K562 (cell line): Measurements from ENCODE around the gene BRAF. TPM values are rescaled to one million over a fixed set of nuclear protein-coding genes. Genes with fewer than 3 reads are reported as not detected.

ENCODE experiments used
- NR2C1 ChIP-seq, 2 experiments: fragments of 450-650 bp; IDR thresholded peaks; 2 replicates each; pipeline ENCODE4 v1.6.1; 2017; ENCODE audit warnings: mild to moderate bottlenecking in 2 of 2, antibody characterized with exemption in 1 of 2, inconsistent platforms in 1 of 2, missing compliant biosample characterization in 1 of 2, missing genetic modification characterization in 1 of 2
- PHF8 ChIP-seq: fragments of 200-600 bp; sonication (generic); IDR thresholded peaks from 2 replicates; pipeline ENCODE4 v1.6.1; 2012; ENCODE audit warnings: mixed run types, mild to moderate bottlenecking, inconsistent platforms, low read length, moderate library complexity, borderline replicate concordance
- PTRF ChIP-seq: fragments of 450-650 bp; IDR thresholded peaks from 2 replicates; pipeline ENCODE4 v1.6.1; 2016; ENCODE audit warnings: mild to moderate bottlenecking, missing genetic modification characterization, missing compliant biosample characterization
- SMAD3 ChIP-seq: fragments of 450-650 bp; formaldehyde crosslinking; conservative IDR thresholded peaks from 2 replicates; pipeline ENCODE4 v1.4.0; 2020; ENCODE audit warnings: mild to moderate bottlenecking
- SMC3 ChIP-seq: conservative IDR thresholded peaks from 2 replicates; pipeline ENCODE4 v1.6.1; 2011; ENCODE audit warnings: low read depth, low read length, improper control_type of control experiment; ENCODE audit not compliant: insufficient read depth
- TFAM ChIP-seq: fragments of 250-450 bp; sonication (Bioruptor Pico); conservative IDR thresholded peaks from 2 replicates; pipeline ENCODE4 v1.5.0; 2021; ENCODE audit warnings: mild to moderate bottlenecking, moderate library complexity
- ZNF253 ChIP-seq: fragments of 250-450 bp; sonication (Bioruptor Pico); conservative IDR thresholded peaks from 2 replicates; pipeline ENCODE4 v1.6.1; 2021; ENCODE audit warnings: mild to moderate bottlenecking
- ZNF583 ChIP-seq: fragments of 250-450 bp; sonication (Bioruptor Pico); IDR thresholded peaks from 2 replicates; pipeline ENCODE4 v1.4.0; 2020
- ZNF766 ChIP-seq: fragments of 200-800 bp; sonication (Bioruptor generic); conservative IDR thresholded peaks from 2 replicates; pipeline ENCODE4 v1.6.1; 2016; ENCODE audit warnings: missing genetic modification characterization, missing compliant biosample characterization
- polyA plus RNA-seq, 8 experiments: library from polyadenylated mRNA; depleted of rRNA in 4 of 8; stranded (reverse) in 5 of 8; unstranded in 3 of 8; fragments of >200 nt; fragmentation: Nextera tagmentation in 2 of 8; fragmentation: Illumina TruSeq in 1 of 8; extraction: Ambion mirVana in 2 of 8; extraction: Trizol in 1 of 8; gene quantifications; 2 replicates each; pipeline versions ENCODE4 v1.2.1 to v1.2.3, GENCODE V29; 2011 to 2014; ENCODE audit warnings: inconsistent platforms in 1 of 8, missing spikeins in 1 of 8
- total RNA-seq, 7 experiments: library from RNA; depleted of rRNA in 6 of 7; stranded (reverse); fragments of >200 nt in 6 of 7; fragmentation: Illumina TruSeq in 2 of 7; extraction: Trizol in 2 of 7; gene quantifications; 2 replicates each; pipeline versions ENCODE4 v1.2.1 to v1.2.3, GENCODE V29; 2011 to 2021; ENCODE audit warnings: low replicate concordance in 1 of 7
- TF ChIP-seq, protein P1 (sequence below): fragments of 200-800 bp; sonication (Bioruptor generic); IDR thresholded peaks from 2 replicates; pipeline ENCODE4 v1.6.1; 2016; ENCODE audit warnings: missing genetic modification characterization, missing compliant biosample characterization
- TF ChIP-seq, protein P2 (sequence below): fragments of 200-800 bp; sonication (Bioruptor generic); IDR thresholded peaks from 2 replicates; pipeline ENCODE4 v1.6.1; 2017; ENCODE audit warnings: missing genetic modification characterization, missing compliant biosample characterization
- TF ChIP-seq, protein P3 (sequence below): fragments of 250-450 bp; sonication (Bioruptor Pico); IDR thresholded peaks from 2 replicates; pipeline ENCODE4 v1.5.0; 2021; ENCODE audit warnings: mild to moderate bottlenecking, moderate library complexity
- TF ChIP-seq, protein P4 (sequence below): fragments of 250-450 bp; sonication (Bioruptor Pico); IDR thresholded peaks from 2 replicates; pipeline ENCODE4 v1.8.0; 2021; ENCODE audit warnings: borderline replicate concordance, mild to moderate bottlenecking, moderate library complexity; ENCODE audit not compliant: poor library complexity, severe bottlenecking

BRAF gene
- total and polyA plus RNA-seq, 9 of the 15 experiments (the other 6 are each of a cell fraction or from before 2014, with no cell fraction given) = 3.6 to 38.3 (median 21.9) TPM

DNA sequence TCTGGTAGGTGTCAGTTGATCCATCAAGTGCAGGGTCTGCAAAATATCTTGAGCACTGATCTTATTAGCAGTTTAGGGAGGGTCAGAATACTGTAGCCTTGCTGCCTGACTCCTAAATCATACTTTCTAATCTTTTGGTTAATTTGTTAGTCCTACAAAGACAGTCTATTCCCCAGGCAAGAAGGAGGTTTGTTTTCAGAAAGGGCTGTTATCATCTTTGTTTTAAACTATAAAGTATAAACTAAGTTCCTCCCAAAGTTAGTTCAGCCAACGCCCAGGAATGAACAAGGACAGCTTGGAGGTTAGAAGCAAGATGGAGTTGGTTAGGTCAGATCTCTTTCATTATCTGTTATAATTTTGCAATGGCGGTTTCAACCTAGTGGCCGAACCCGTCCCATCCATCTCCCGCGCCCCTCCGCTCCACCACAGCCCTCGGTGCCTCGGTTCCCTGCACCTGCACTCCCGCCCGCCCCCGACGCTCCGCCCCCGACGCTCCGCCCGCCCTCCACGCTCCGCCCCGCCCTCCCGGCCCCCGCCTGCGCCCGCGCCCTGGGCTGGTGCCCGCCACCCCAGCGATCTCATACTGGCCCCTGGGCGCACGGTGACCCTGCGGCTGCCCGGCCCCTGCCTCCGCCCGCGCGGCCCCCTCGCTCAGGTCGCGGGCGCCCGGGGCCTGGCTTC, 252.2 kb downstream of the BRAF start, which contains the start of gene ADCK2 (continued):
- TF ChIP-seq, protein P1, sequence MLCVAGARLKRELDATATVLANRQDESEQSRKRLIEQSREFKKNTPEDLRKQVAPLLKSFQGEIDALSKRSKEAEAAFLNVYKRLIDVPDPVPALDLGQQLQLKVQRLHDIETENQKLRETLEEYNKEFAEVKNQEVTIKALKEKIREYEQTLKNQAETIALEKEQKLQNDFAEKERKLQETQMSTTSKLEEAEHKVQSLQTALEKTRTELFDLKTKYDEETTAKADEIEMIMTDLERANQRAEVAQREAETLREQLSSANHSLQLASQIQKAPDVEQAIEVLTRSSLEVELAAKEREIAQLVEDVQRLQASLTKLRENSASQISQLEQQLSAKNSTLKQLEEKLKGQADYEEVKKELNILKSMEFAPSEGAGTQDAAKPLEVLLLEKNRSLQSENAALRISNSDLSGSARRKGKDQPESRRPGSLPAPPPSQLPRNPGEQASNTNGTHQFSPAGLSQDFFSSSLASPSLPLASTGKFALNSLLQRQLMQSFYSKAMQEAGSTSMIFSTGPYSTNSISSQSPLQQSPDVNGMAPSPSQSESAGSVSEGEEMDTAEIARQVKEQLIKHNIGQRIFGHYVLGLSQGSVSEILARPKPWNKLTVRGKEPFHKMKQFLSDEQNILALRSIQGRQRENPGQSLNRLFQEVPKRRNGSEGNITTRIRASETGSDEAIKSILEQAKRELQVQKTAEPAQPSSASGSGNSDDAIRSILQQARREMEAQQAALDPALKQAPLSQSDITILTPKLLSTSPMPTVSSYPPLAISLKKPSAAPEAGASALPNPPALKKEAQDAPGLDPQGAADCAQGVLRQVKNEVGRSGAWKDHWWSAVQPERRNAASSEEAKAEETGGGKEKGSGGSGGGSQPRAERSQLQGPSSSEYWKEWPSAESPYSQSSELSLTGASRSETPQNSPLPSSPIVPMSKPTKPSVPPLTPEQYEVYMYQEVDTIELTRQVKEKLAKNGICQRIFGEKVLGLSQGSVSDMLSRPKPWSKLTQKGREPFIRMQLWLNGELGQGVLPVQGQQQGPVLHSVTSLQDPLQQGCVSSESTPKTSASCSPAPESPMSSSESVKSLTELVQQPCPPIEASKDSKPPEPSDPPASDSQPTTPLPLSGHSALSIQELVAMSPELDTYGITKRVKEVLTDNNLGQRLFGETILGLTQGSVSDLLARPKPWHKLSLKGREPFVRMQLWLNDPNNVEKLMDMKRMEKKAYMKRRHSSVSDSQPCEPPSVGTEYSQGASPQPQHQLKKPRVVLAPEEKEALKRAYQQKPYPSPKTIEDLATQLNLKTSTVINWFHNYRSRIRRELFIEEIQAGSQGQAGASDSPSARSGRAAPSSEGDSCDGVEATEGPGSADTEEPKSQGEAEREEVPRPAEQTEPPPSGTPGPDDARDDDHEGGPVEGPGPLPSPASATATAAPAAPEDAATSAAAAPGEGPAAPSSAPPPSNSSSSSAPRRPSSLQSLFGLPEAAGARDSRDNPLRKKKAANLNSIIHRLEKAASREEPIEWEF (CRISPR knock-in tag) = 0 out of 2 replicates have a peak, but pooled peaks have one; percentile 46
- TF ChIP-seq ZNF583 (CRISPR knock-in tag) (peak; percentile 12; the same call in 1 of the 2 replicates), SMAD3 (0 out of 2 replicates have a peak, but pooled peaks have one; percentile 45), PTRF (tag) (0 out of 2 replicates have a peak, but pooled peaks have one; percentile 46), SMC3 (no peak), ZNF766 (0 out of 2 replicates have a peak, but pooled peaks have one; percentile 48), TFAM (CRISPR knock-in tag) (no peak), ZNF253 (CRISPR knock-in tag) (no peak), NR2C1 (IDR thresholded peaks at IDR 0.05) (no peak), NR2C1 (tag; IDR thresholded peaks at IDR 0.05) (peak; percentile 44; the same call in 1 of the 2 replicates), PHF8 (no peak)
- TF ChIP-seq, protein P2, sequence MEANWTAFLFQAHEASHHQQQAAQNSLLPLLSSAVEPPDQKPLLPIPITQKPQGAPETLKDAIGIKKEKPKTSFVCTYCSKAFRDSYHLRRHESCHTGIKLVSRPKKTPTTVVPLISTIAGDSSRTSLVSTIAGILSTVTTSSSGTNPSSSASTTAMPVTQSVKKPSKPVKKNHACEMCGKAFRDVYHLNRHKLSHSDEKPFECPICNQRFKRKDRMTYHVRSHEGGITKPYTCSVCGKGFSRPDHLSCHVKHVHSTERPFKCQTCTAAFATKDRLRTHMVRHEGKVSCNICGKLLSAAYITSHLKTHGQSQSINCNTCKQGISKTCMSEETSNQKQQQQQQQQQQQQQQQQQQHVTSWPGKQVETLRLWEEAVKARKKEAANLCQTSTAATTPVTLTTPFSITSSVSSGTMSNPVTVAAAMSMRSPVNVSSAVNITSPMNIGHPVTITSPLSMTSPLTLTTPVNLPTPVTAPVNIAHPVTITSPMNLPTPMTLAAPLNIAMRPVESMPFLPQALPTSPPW = peak; percentile 94
- TF ChIP-seq, protein P3, sequence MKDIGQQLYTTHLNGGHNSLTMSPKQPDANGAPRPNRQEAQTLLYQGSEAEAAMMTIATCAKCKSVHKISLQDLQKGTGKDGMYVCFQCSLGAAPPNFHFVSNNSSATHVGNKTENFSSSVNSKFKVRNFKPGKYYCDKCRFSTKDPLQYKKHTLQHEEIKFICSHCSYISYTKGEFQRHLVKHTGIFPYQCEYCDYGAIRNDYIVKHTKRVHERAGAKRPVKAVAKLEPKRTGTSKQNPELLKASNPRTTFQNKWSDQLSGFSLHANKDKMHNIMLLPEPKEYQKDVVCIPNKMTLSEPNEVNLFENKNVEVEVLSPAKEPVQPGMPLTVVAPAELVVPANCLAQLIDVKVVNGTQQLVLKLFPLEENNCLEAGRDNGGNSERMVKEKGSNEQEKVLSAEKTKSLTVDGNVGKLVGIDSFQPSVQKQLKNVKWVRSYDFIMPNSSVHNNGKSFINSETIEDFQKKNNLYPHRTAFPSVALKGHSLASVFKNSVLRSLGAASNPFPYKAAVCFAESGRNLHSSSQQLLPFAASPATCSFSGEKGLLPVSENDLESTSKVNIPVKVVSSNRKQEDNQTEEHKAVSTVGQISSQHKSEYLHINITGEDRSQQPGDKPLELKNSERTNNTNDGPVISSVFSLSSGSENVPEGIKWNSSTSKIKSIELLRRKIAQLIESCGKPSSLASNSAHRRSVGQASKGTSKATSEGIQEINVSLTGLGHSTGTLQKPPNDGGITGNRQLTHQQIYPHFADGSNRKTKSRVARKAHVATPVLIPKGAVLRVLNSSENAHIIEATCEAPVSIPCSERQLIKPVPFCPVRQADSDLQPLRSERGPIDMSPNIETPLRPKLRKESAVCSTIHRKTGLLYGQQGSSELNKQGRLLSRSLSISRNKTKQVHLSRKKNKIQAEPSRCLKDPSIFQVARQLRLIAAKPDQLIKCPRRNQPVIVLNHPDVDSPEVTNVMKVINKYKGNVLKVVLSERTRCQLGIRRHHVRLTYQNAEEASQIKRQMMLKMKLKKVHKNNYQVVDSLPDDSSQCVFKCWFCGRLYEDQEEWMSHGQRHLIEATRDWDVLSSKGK (CRISPR knock-in tag) = no peak
- TF ChIP-seq, protein P4, sequence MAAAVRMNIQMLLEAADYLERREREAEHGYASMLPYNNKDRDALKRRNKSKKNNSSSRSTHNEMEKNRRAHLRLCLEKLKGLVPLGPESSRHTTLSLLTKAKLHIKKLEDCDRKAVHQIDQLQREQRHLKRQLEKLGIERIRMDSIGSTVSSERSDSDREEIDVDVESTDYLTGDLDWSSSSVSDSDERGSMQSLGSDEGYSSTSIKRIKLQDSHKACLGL (CRISPR knock-in tag) = no peak
